GM23248 (cell line): ENCODE measurements around the gene ATP6V1B1.

Source experiments
- EZH2 ChIP-seq: fragments of 200-600 bp; sonication (generic); IDR thresholded peaks from 2 replicates; pipeline ENCODE4 v1.6.1; 2018; ENCODE audit warnings: antibody characterized with exemption, mild to moderate bottlenecking; ENCODE audit not compliant: insufficient read depth, poor library complexity, severe bottlenecking
- EZH2phosphoT487 ChIP-seq: fragments of 200-600 bp; sonication (generic); IDR thresholded peaks from 2 replicates; pipeline ENCODE4 v1.6.1; 2018; ENCODE audit warnings: antibody characterized with exemption, moderate library complexity, mild to moderate bottlenecking, low read depth; ENCODE audit not compliant: insufficient read depth

DNA sequence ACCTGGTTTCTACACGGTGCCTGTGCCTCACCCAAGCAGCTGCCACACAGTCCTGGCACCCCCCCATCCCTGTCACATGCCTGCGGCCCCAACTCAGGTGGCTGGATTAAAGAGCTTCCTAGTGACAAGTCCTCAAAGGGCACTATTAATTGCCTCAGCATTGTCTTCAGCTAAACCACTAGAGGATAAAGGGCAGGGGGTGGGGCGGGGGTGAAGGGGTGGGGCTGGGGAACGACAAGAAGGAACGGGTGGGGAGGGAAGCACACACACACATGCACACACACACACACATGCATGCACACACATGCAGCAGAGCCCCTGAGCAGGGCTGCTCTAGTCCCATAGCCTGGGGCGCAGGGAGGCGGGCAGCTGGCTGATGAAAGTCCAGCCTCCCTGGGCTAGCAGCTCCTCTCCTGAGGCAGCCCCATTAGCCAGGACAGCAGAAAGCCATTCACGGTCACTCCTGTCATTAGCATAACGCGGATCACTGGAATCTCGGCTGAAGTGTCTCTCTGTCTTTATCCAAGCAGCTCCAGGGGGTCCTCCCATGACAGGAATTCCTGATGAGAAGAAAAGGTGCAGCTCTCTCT, 66.4 kb downstream of the ATP6V1B1 start:
- TF ChIP-seq EZH2 (no peak), EZH2phosphoT487 (no peak)
